Measurements from ENCODE around the gene CAND2. TPM values are rescaled to one million over a fixed set of nuclear protein-coding genes. Genes with fewer than 3 reads are reported as not detected.
A peak's percentile ranks its signal among the peaks of the same experiment; 100 is the strongest.
"Not testable (repeated sequence)": the region's sequence is repeated elsewhere in the genome, so short reads cannot be mapped to it uniquely, and the experiment has no call there.

CAND2 gene
- total RNA-seq, 4 donors from 2014 or later: 9.7 to 18.0 (median 12.4) TPM

- Histone ChIP-seq H3K4me3 (replicated peaks in 1 of 3) (peak within 1 kb of the TSS; percentile 3 to 82 (median 28)), H3K9me3 (no peaks in the 10 kb centered on the region), H3K36me3 (peaks cover 28 to 33% of the 10 kb centered on the region in 2 donors), H3K27me3 (no peaks in the 10 kb centered on the region), H3K27ac (peak within 1 kb of the TSS; percentile 93 to 96 (median 94)), H3K4me1 (peaks cover 8 to 24% of the 10 kb centered on the region in 2 donors)
- TF ChIP-seq, protein P1, sequence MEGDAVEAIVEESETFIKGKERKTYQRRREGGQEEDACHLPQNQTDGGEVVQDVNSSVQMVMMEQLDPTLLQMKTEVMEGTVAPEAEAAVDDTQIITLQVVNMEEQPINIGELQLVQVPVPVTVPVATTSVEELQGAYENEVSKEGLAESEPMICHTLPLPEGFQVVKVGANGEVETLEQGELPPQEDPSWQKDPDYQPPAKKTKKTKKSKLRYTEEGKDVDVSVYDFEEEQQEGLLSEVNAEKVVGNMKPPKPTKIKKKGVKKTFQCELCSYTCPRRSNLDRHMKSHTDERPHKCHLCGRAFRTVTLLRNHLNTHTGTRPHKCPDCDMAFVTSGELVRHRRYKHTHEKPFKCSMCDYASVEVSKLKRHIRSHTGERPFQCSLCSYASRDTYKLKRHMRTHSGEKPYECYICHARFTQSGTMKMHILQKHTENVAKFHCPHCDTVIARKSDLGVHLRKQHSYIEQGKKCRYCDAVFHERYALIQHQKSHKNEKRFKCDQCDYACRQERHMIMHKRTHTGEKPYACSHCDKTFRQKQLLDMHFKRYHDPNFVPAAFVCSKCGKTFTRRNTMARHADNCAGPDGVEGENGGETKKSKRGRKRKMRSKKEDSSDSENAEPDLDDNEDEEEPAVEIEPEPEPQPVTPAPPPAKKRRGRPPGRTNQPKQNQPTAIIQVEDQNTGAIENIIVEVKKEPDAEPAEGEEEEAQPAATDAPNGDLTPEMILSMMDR (IDR thresholded peaks at IDR 0.05): peak; percentile 37 to 85 (median 78)
- TF ChIP-seq POLR2A (IDR thresholded peaks at IDR 0.05): peak in 1 of 2 donors; percentile 82
- WGBS, 2 donors: 0 to 1% methylated on average over 37 to 41 of the region's 43 CpGs
- intact Hi-C loops (cut with DNase I): no loop called here
- DNase-seq: peak; percentile 88 to 89
Measured at GRCh38 chr3:12841149-12841969, 44.9 kb downstream of the CAND2 start, which contains the start of gene RPL32. TSS of gene RPL32 (minus strand) at chr3:12841565. CDS start at chr3:12840237, 1,328 bp downstream.

DNA sequence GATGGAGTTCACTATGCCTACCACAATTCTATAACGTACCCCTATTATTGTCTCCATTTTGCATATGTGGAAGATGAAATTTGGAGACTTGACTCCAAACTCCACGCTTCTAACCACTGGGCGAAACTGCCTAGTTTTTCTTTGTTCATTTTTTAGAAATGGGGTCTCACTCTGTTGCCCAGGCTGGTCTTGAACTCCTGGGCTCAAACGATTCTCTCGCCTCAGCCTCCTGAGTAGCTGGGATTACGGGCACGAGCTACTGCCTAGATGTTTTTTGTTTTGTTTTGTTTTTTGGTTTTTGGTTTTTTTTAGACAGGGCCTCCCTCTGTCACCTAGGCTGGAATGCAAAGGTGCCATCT is 45.5 kb downstream of the CAND2 start:
- TF ChIP-seq, protein P1 (IDR thresholded peaks at IDR 0.05): peak in 1 of 6 experiments; percentile 11
- no peak for TF ChIP-seq POLR2A (IDR thresholded peaks at IDR 0.05)

DNA sequence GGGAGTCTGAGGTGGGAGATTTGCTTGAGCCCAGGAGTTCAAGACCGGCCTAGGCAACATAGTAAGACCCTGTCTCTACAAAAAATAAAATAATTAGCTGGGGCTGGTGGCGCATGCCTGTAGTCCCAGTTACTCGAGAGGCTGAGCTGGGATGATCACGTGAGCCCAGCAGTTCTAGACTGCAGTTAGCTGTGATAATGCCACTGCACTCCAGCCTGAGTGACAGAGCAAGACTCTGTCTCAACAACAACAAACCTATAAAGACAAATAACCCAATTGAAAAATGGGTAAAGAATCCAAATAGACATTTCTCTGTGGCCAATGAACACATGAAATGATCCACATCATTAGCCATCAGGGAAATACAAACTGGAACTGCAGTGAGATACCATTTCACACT is 46.0 kb downstream of the CAND2 start:
- Histone ChIP-seq H3K36me3 (peaks cover 17 to 22% of the 10 kb centered on the region in 2 donors), H3K4me3 (replicated peaks in 1 of 3) (no peak overlapping the region), H3K9me3 (no peaks in the 10 kb centered on the region), H3K4me1 (peaks cover 8 to 24% of the 10 kb centered on the region in 2 donors), H3K27me3 (no peaks in the 10 kb centered on the region), H3K27ac (no peak overlapping the region)
- DNase-seq: no peak
- 94 to 98% methylated on average over 4 of the region's 4 CpGs for WGBS, 2 donors
- intact Hi-C loops (cut with DNase I): no loop called here
- TF ChIP-seq POLR2A (IDR thresholded peaks at IDR 0.05): no peak
- TF ChIP-seq, protein P1 (IDR thresholded peaks at IDR 0.05): no peak

More for the DNA sequence above, 45.5 kb downstream of the CAND2 start:
- no peak for DNase-seq
- peaks cover 8 to 24% of the 10 kb centered on the region in 2 donors for H3K4me1 ChIP-seq
- peaks cover 22 to 27% of the 10 kb centered on the region in 2 donors for H3K36me3 ChIP-seq
- WGBS, 2 donors: 42 to 48% methylated on average over 7 of the region's 7 CpGs
- intact Hi-C loops (cut with DNase I): no loop called here
- H3K27me3 ChIP-seq: no peaks in the 10 kb centered on the region
- H3K27ac ChIP-seq: peak overlapping the region; percentile 93 to 96 (median 94)
- H3K9me3 ChIP-seq: no peaks in the 10 kb centered on the region
- H3K4me3 ChIP-seq (replicated peaks in 1 of 3): no peak overlapping the region

GRCh38 chr3:12845811-12846210 is 49.3 kb downstream of the CAND2 start:
- no peak for DNase-seq
- Histone ChIP-seq H3K27me3 (no peaks in the 10 kb centered on the region), H3K36me3 (no peaks in the 10 kb centered on the region), H3K4me1 (no peaks in the 10 kb centered on the region), H3K27ac (no peak overlapping the region), H3K9me3 (no peaks in the 10 kb centered on the region), H3K4me3 (replicated peaks in 1 of 3) (no peak overlapping the region)
- WGBS, 2 donors: 60 to 64% methylated on average over 1 of the region's 1 CpG
- TF ChIP-seq POLR2A (IDR thresholded peaks at IDR 0.05): no peak
- TF ChIP-seq, protein P1 (IDR thresholded peaks at IDR 0.05): no peak
- intact Hi-C loops (cut with DNase I): no loop called here

GRCh38 chr3:12852201-12852600 is 55.7 kb downstream of the CAND2 start:
- Histone ChIP-seq H3K27ac (no peak overlapping the region), H3K27me3 (no peaks in the 10 kb centered on the region), H3K4me1 (peaks cover 0 to 10% of the 10 kb centered on the region in 2 donors), H3K4me3 (replicated peaks in 1 of 3) (no peak overlapping the region), H3K9me3 (no peaks in the 10 kb centered on the region), H3K36me3 (no peaks in the 10 kb centered on the region)
- no peak for DNase-seq
- WGBS, 2 donors: 84 to 85% methylated on average over 3 of the region's 3 CpGs
- intact Hi-C loops (cut with DNase I): no loop called here
- TF ChIP-seq, protein P1 (IDR thresholded peaks at IDR 0.05): no peak
- TF ChIP-seq POLR2A (IDR thresholded peaks at IDR 0.05): no peak

GRCh38 chr3:12853847-12854246 is 57.4 kb downstream of the CAND2 start:
- H3K27ac ChIP-seq; intact Hi-C loops (cut with DNase I); H3K9me3 ChIP-seq; H3K27me3 ChIP-seq; H3K4me3 ChIP-seq (replicated peaks in 1 of 3); H3K36me3 ChIP-seq; DNase-seq: not testable (repeated sequence)
- H3K4me1 ChIP-seq: peaks cover 0 to 10% of the 10 kb centered on the region in 2 donors
- 61 to 74% methylated on average over 2 of the region's 2 CpGs for WGBS, 2 donors

All from thyroid gland (tissue), 4 donors.